Neural cell (in vitro differentiated cells): ENCODE results near the gene OR1K1. TPM values are rescaled to one million over a fixed set of nuclear protein-coding genes. Genes with fewer than 3 reads are reported as not detected.

Experiments used
- H2AFZ ChIP-seq: fragments of 200-600, 300-800 bp; sonication (generic), shearing (Covaris generic); 2 replicates; pipeline ENCODE4 v1.6.0; 2014; ENCODE audit warnings: low read depth, mild to moderate bottlenecking, antibody characterized with exemption, low read length, moderate library complexity
- H3F3A ChIP-seq: fragments of 200-600 bp; shearing (Covaris generic); 2 replicates; pipeline ENCODE4 v1.6.1; 2016; ENCODE audit warnings: mild to moderate bottlenecking, moderate library complexity, mixed read lengths, antibody characterized with exemption, low read length; ENCODE audit not compliant: insufficient read depth, poor library complexity, severe bottlenecking
- H3K27ac ChIP-seq: fragments of 200-600, 300-800 bp; sonication (generic), shearing (Covaris generic); 2 replicates; pipeline ENCODE4 v1.5.1; 2014; ENCODE audit warnings: mild to moderate bottlenecking, low read length, moderate library complexity
- H3K27me3 ChIP-seq: fragments of 300-800, 200-600 bp; sonication (generic), shearing (Covaris generic); 2 replicates; pipeline ENCODE4 v1.6.0; 2014; ENCODE audit warnings: mild to moderate bottlenecking, low read depth, low read length, moderate library complexity; ENCODE audit not compliant: insufficient read depth
- H3K36me3 ChIP-seq: fragments of 300-800, 200-600 bp; sonication (generic), shearing (Covaris generic); 2 replicates; pipeline ENCODE4 v1.5.1; 2014; ENCODE audit warnings: mild to moderate bottlenecking, antibody characterized with exemption, low read length, moderate library complexity; ENCODE audit not compliant: insufficient read depth
- H3K4me2 ChIP-seq: fragments of 300-800, 200-600 bp; sonication (generic), shearing (Covaris generic); 2 replicates; pipeline ENCODE4 v1.6.0; 2014; ENCODE audit warnings: mild to moderate bottlenecking, low read length
- H3K4me3 ChIP-seq: fragments of 300-800, 200-600 bp; sonication (generic), shearing (Covaris generic); 2 replicates; pipeline ENCODE4 v1.5.1; 2014; ENCODE audit warnings: mild to moderate bottlenecking, low read length, moderate library complexity
- H3K79me2 ChIP-seq: fragments of 200-600 bp; shearing (Covaris generic); replicated peaks from 2 replicates; pipeline ENCODE4 v1.6.0; 2014; ENCODE audit warnings: mild to moderate bottlenecking, low read length, moderate library complexity; ENCODE audit not compliant: insufficient read depth
- H3K9ac ChIP-seq: fragments of 300-800, 200-600 bp; sonication (generic), shearing (Covaris generic); 2 replicates; pipeline ENCODE4 v1.6.1; 2016; ENCODE audit warnings: mild to moderate bottlenecking, low read length, mixed read lengths
- H3K9me2 ChIP-seq: fragments of 200-600 bp; shearing (Covaris generic); 2 replicates; pipeline ENCODE4 v1.6.1; 2016; ENCODE audit warnings: mild to moderate bottlenecking, low read length, mixed read lengths; ENCODE audit not compliant: insufficient read depth
- H3K9me3 ChIP-seq: fragments of 200-600, 300-800 bp; sonication (generic), shearing (Covaris generic); 2 replicates; pipeline ENCODE4 v1.6.1; 2016; ENCODE audit warnings: mild to moderate bottlenecking, mixed run types, low read length, moderate library complexity, mixed read lengths
- H4K20me1 ChIP-seq: fragments of 200-600 bp; shearing (Covaris generic); 2 replicates; pipeline ENCODE4 v1.6.1; 2016; ENCODE audit warnings: mild to moderate bottlenecking, mixed run types; ENCODE audit not compliant: insufficient read depth
- CTCF ChIP-seq: fragments of 450-650 bp; IDR thresholded peaks from 2 replicates; pipeline ENCODE4 v1.5.1; 2014; ENCODE audit warnings: antibody characterized with exemption, mild to moderate bottlenecking, moderate library complexity; ENCODE audit not compliant: poor library complexity, severe bottlenecking
- EP300 ChIP-seq: fragments of 450-650 bp; conservative IDR thresholded peaks from 2 replicates; pipeline ENCODE4 v1.6.1; 2014; ENCODE audit warnings: antibody characterized with exemption, mild to moderate bottlenecking, moderate library complexity; ENCODE audit not compliant: poor library complexity, severe bottlenecking
- EZH2 ChIP-seq: fragments of 200-600, 300-800 bp; shearing (Covaris generic), sonication (generic); IDR thresholded peaks from 2 replicates; pipeline ENCODE4 v1.6.1; 2014; ENCODE audit warnings: antibody characterized with exemption, low read length, borderline replicate concordance, mild to moderate bottlenecking; ENCODE audit not compliant: insufficient read depth, poor library complexity, severe bottlenecking
- MXI1 ChIP-seq: fragments of 450-650 bp; conservative IDR thresholded peaks from 2 replicates; pipeline ENCODE4 v1.6.1; 2014; ENCODE audit warnings: antibody characterized with exemption, mild to moderate bottlenecking; ENCODE audit not compliant: poor library complexity, severe bottlenecking
- POLR2AphosphoS5 ChIP-seq: IDR thresholded peaks from 2 replicates; pipeline ENCODE4 v1.6.1; 2012
- RAD21 ChIP-seq: fragments of 450-650 bp; conservative IDR thresholded peaks from 2 replicates; pipeline ENCODE4 v1.6.1; 2014; ENCODE audit warnings: antibody characterized with exemption, mild to moderate bottlenecking, moderate library complexity
- REST ChIP-seq: IDR thresholded peaks from 2 replicates; pipeline ENCODE4 v1.6.1; 2012; ENCODE audit warnings: borderline replicate concordance
- SMC3 ChIP-seq: fragments of 450-650 bp; conservative IDR thresholded peaks from 2 replicates; pipeline ENCODE4 v1.6.1; 2014; ENCODE audit warnings: antibody characterized with exemption, mild to moderate bottlenecking, moderate library complexity; ENCODE audit not compliant: poor library complexity
- TAF1 ChIP-seq: IDR thresholded peaks from 2 replicates; pipeline ENCODE4 v1.6.1; 2012; ENCODE audit warnings: low read depth
- polyA plus RNA-seq: library from polyadenylated mRNA; depleted of rRNA; stranded (reverse); fragments of >200 nt; gene quantifications from 2 replicates; pipeline ENCODE4 v1.2.3, GENCODE V29; 2014

The OR1K1 gene
- polyA plus RNA-seq, 1 donor from 2014 or later: not detected

GRCh38 chr9:122819791-122820489 lies 20.0 kb downstream of the OR1K1 start:
- Histone ChIP-seq H3K27me3 (no peaks in the 10 kb centered on the region), H3K9me3 (no peaks in the 10 kb centered on the region), H4K20me1 (no peaks in the 10 kb centered on the region), H3K4me2 (no peak overlapping the region), H2AFZ (no peak overlapping the region), H3K27ac (no peak overlapping the region), H3K9ac (no peak overlapping the region), H3K36me3 (no peaks in the 10 kb centered on the region), H3K79me2 (peaks cover 6% of the 10 kb centered on the region), H3F3A (no peaks in the 10 kb centered on the region), H3K9me2 (no peaks in the 10 kb centered on the region), H3K4me3 (no peak overlapping the region)
- TF ChIP-seq SMC3: no peak
- TF ChIP-seq REST: no peak
- TF ChIP-seq CTCF: no peak
- no peak for TF ChIP-seq MXI1
- TF ChIP-seq RAD21: no peak
- TF ChIP-seq TAF1: no peak
- TF ChIP-seq POLR2AphosphoS5: no peak
- TF ChIP-seq EZH2: no peak
- TF ChIP-seq EP300: no peak

GRCh38 chr9:122820490-122820845 lies 20.5 kb downstream of the OR1K1 start:
- Histone ChIP-seq H3K4me2 (no peak overlapping the region), H3F3A (no peaks in the 10 kb centered on the region), H3K79me2 (peaks cover 10% of the 10 kb centered on the region), H2AFZ (no peak overlapping the region), H3K27me3 (no peaks in the 10 kb centered on the region), H3K9ac (no peak overlapping the region), H3K9me2 (no peaks in the 10 kb centered on the region), H4K20me1 (no peaks in the 10 kb centered on the region), H3K9me3 (no peaks in the 10 kb centered on the region), H3K27ac (no peak overlapping the region), H3K36me3 (no peaks in the 10 kb centered on the region), H3K4me3 (no peak overlapping the region)
- TF ChIP-seq RAD21 (no peak), POLR2AphosphoS5 (no peak), EP300 (no peak), CTCF (no peak), TAF1 (no peak)
